Measurements from ENCODE around the gene FLT1. TPM values are rescaled to one million over a fixed set of nuclear protein-coding genes. Genes with fewer than 3 reads are reported as not detected.
A peak's percentile ranks its signal among the peaks of the same experiment; 100 is the strongest.

Gene FLT1
- total and polyA plus RNA-seq, 9 donors, result 5.8 to 31.4 (median 9.9) TPM

- intact Hi-C loops (cut with DNase I), result no loop called here
- no peaks in the 10 kb centered on the region for H3K27me3 ChIP-seq
- no peak overlapping the region for H3K4me3 ChIP-seq
- H3K36me3 ChIP-seq, result no peaks in the 10 kb centered on the region
- H3K4me1 ChIP-seq (ENCODE audit: insufficient read depth), result peaks cover 3% of the 10 kb centered on the region
- whole genome bisulfite sequencing, 3 donors, result 0 to 1% (median 1%) methylated on average over 37 to 39 of the region's 39 CpGs
- peak in 1 of 5 donors; percentile 34 for DNase-seq
- H3K9me3 ChIP-seq, result no peaks in the 10 kb centered on the region
- no peak overlapping the region for H3K27ac ChIP-seq
- TF ChIP-seq POLR2A (IDR thresholded peaks at IDR 0.05) (no peak), EP300 (IDR thresholded peaks at IDR 0.05) (no peak), CTCF (IDR thresholded peaks at IDR 0.05) (no peak)
Measured at GRCh38 chr13:28531077-28531844, 36.3 kb upstream of the FLT1 start.

DNA sequence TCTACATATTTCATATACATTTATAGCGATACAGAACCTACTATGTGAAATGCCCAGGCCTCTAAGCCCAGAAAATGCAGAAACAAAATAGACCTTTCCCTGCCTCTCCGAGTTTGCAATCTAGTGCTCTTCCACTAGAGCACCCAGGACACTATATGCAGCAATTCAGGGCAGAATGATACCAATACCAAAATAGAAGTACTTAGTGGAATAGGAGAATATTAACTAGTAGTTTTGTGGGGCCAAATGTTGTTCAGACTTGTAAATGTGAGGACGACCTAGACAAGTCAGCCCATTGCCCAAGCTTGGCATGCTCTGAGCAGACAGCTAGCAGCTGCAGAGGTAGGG, 35.8 kb upstream of the FLT1 start:
- H3K4me1 ChIP-seq (ENCODE audit: insufficient read depth), result peaks cover 3% of the 10 kb centered on the region
- H3K27ac ChIP-seq, result no peak overlapping the region
- no peak for DNase-seq
- no peaks in the 10 kb centered on the region for H3K9me3 ChIP-seq
- TF ChIP-seq EP300 (IDR thresholded peaks at IDR 0.05), result no peak
- TF ChIP-seq CTCF (IDR thresholded peaks at IDR 0.05), result no peak
- TF ChIP-seq POLR2A (IDR thresholded peaks at IDR 0.05), result no peak
- WGBS, 3 donors, result 31 to 37% (median 33%) methylated on average over 3 of the region's 3 CpGs
- H3K27me3 ChIP-seq, result no peaks in the 10 kb centered on the region
- no peak overlapping the region for H3K4me3 ChIP-seq
- no peaks in the 10 kb centered on the region for H3K36me3 ChIP-seq
- intact Hi-C loops (cut with DNase I), result no loop called here

DNA sequence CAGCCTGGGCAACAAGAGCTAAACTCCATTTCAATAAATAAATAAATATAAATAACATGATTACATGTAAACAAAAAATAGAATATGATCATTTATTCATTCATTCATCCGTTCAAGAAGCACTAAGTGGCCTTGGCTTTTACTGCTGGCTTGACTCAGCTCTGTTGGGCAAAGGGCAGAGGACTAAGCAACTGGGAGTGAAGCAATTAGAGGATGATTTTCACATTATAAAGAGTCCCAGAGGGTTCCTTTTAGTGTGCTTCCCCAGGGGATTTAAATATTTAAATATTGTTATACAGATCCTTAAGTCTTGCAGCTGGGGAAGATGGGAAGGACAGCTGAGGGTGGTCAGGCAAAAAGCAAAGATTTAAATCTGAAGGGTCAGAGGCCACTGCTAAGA, 34.9 kb upstream of the FLT1 start:
- intact Hi-C loops (cut with DNase I), result no loop called here
- no peaks in the 10 kb centered on the region for H3K36me3 ChIP-seq
- H3K4me1 ChIP-seq (ENCODE audit: insufficient read depth), result peaks cover 3% of the 10 kb centered on the region
- DNase-seq, result no peak
- no peak overlapping the region for H3K27ac ChIP-seq
- no peaks in the 10 kb centered on the region for H3K27me3 ChIP-seq
- H3K4me3 ChIP-seq, result no peak overlapping the region
- 57 to 68% (median 60%) methylated on average over 1 of the region's 1 CpG for WGBS, 3 donors
- TF ChIP-seq CTCF (IDR thresholded peaks at IDR 0.05) (no peak), POLR2A (IDR thresholded peaks at IDR 0.05) (no peak), EP300 (IDR thresholded peaks at IDR 0.05) (no peak)
- no peaks in the 10 kb centered on the region for H3K9me3 ChIP-seq

DNA sequence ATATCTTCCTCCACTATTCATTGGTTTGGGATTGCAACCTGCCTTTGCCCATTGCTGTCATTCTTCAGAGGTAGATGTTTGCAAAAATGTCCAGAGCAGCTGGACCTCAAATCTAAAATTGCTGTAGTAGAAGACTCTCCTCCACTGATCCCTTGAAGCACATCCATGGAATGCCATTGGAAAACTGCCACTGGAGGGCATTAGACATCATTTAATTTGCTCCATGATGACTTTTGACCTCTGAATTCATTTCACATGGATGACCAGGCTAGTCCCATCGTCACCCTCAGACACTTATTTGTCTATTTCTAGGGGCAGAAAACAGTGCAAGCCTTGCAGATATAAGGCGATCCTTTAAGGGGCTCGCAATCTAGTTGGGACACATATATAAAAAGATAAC, 33.9 kb upstream of the FLT1 start:
- no peaks in the 10 kb centered on the region for H3K9me3 ChIP-seq

More for the DNA sequence above, 33.9 kb upstream of the FLT1 start:
- WGBS, 3 donors, result 75 to 82% (median 76%) methylated on average over 3 of the region's 3 CpGs
- TF ChIP-seq EP300 (IDR thresholded peaks at IDR 0.05), result no peak
- no peak for TF ChIP-seq POLR2A (IDR thresholded peaks at IDR 0.05)
- no peak for TF ChIP-seq CTCF (IDR thresholded peaks at IDR 0.05)
- H3K4me1 ChIP-seq (ENCODE audit: insufficient read depth), result peaks cover 3% of the 10 kb centered on the region
- DNase-seq, result no peak
- H3K27me3 ChIP-seq, result no peaks in the 10 kb centered on the region
- no peak overlapping the region for H3K27ac ChIP-seq
- no peak overlapping the region for H3K4me3 ChIP-seq
- no peaks in the 10 kb centered on the region for H3K36me3 ChIP-seq
- intact Hi-C loops (cut with DNase I), result no loop called here
